ENCODE data around the gene TPM1.
A peak's percentile ranks its signal among the peaks of the same experiment; 100 is the strongest.

The TPM1 gene

GRCh38 chr15:63041402-63041973, 1.1 kb upstream of the TPM1 start:
- no peaks in the 10 kb centered on the region for H3K27me3 ChIP-seq (ENCODE audit: insufficient read depth, low read length)
- peak overlapping the region; percentile 96 for H3K4me3 ChIP-seq (ENCODE audit: low read depth, low read length)
- H3K27ac ChIP-seq (ENCODE audit: low read depth, low read length): no peak overlapping the region

GRCh38 chr15:63042877-63043334, 359 bp downstream of the TPM1 start:
- H3K4me1 ChIP-seq (ENCODE audit: control insufficient read depth, insufficient read depth, low read length, unreplicated experiment): peaks cover 28% of the 10 kb centered on the region
- peak overlapping the region; percentile 33 for H3K27ac ChIP-seq (ENCODE audit: low read depth, low read length)
- H3K4me3 ChIP-seq (ENCODE audit: low read depth, low read length): peak overlapping the region; percentile 96
- H3K79me2 ChIP-seq (ENCODE audit: control insufficient read depth, insufficient read depth, low read length, unreplicated experiment): peaks cover 53% of the 10 kb centered on the region
- H3K36me3 ChIP-seq (ENCODE audit: insufficient read depth, low read length): peaks cover 15% of the 10 kb centered on the region; the same call in 1 of the 2 replicates
- no peaks in the 10 kb centered on the region for H3K27me3 ChIP-seq (ENCODE audit: insufficient read depth, low read length)
- H2AFZ ChIP-seq (ENCODE audit: low read length, unreplicated experiment): no peak overlapping the region

More at GRCh38 chr15:63041402-63041973, 1.1 kb upstream of the TPM1 start:
- Histone ChIP-seq H3K36me3 (ENCODE audit: insufficient read depth, low read length) (peaks cover 13% of the 10 kb centered on the region; the same call in 1 of the 2 replicates), H3K79me2 (ENCODE audit: control insufficient read depth, insufficient read depth, low read length, unreplicated experiment) (peaks cover 39% of the 10 kb centered on the region), H2AFZ (ENCODE audit: low read length, unreplicated experiment) (no peak overlapping the region), H3K4me1 (ENCODE audit: control insufficient read depth, insufficient read depth, low read length, unreplicated experiment) (peaks cover 14% of the 10 kb centered on the region)

GRCh38 chr15:63043335-63044076, 959 bp downstream of the TPM1 start:
- Histone ChIP-seq H3K27ac (ENCODE audit: low read depth, low read length) (peak overlapping the region; percentile 33), H3K4me1 (ENCODE audit: control insufficient read depth, insufficient read depth, low read length, unreplicated experiment) (peaks cover 28% of the 10 kb centered on the region), H3K27me3 (ENCODE audit: insufficient read depth, low read length) (no peaks in the 10 kb centered on the region), H2AFZ (ENCODE audit: low read length, unreplicated experiment) (peak overlapping the region; percentile 18), H3K4me3 (ENCODE audit: low read depth, low read length) (peak overlapping the region; percentile 96), H3K79me2 (ENCODE audit: control insufficient read depth, insufficient read depth, low read length, unreplicated experiment) (peaks cover 53% of the 10 kb centered on the region), H3K36me3 (ENCODE audit: insufficient read depth, low read length) (peaks cover 15% of the 10 kb centered on the region; the same call in 1 of the 2 replicates)

- Histone ChIP-seq H3K4me1 (ENCODE audit: control insufficient read depth, insufficient read depth, low read length, unreplicated experiment) (peaks cover 30% of the 10 kb centered on the region), H3K4me3 (ENCODE audit: low read depth, low read length) (peak overlapping the region; percentile 96), H3K27me3 (ENCODE audit: insufficient read depth, low read length) (no peaks in the 10 kb centered on the region), H2AFZ (ENCODE audit: low read length, unreplicated experiment) (peak overlapping the region; percentile 18), H3K27ac (ENCODE audit: low read depth, low read length) (peak overlapping the region; percentile 92), H3K79me2 (ENCODE audit: control insufficient read depth, insufficient read depth, low read length, unreplicated experiment) (peaks cover 59% of the 10 kb centered on the region), H3K36me3 (ENCODE audit: insufficient read depth, low read length) (peaks cover 15% of the 10 kb centered on the region; the same call in 1 of the 2 replicates)
Measured at GRCh38 chr15:63044077-63044644, 1.6 kb downstream of the TPM1 start.

- Histone ChIP-seq H3K27me3 (ENCODE audit: insufficient read depth, low read length) (no peaks in the 10 kb centered on the region), H3K4me3 (ENCODE audit: low read depth, low read length) (peak overlapping the region; percentile 96), H3K4me1 (ENCODE audit: control insufficient read depth, insufficient read depth, low read length, unreplicated experiment) (peaks cover 37% of the 10 kb centered on the region), H3K27ac (ENCODE audit: low read depth, low read length) (peak overlapping the region; percentile 92), H2AFZ (ENCODE audit: low read length, unreplicated experiment) (no peak overlapping the region), H3K79me2 (ENCODE audit: control insufficient read depth, insufficient read depth, low read length, unreplicated experiment) (peaks cover 66% of the 10 kb centered on the region), H3K36me3 (ENCODE audit: insufficient read depth, low read length) (peaks cover 15% of the 10 kb centered on the region; the same call in 1 of the 2 replicates)
Measured at GRCh38 chr15:63044645-63045464, 2.3 kb downstream of the TPM1 start.

- Histone ChIP-seq H3K27me3 (ENCODE audit: insufficient read depth, low read length) (no peaks in the 10 kb centered on the region), H3K4me3 (ENCODE audit: low read depth, low read length) (peak overlapping the region; percentile 96), H2AFZ (ENCODE audit: low read length, unreplicated experiment) (no peak overlapping the region), H3K36me3 (ENCODE audit: insufficient read depth, low read length) (peaks cover 15% of the 10 kb centered on the region; the same call in 1 of the 2 replicates), H3K4me1 (ENCODE audit: control insufficient read depth, insufficient read depth, low read length, unreplicated experiment) (peaks cover 43% of the 10 kb centered on the region), H3K79me2 (ENCODE audit: control insufficient read depth, insufficient read depth, low read length, unreplicated experiment) (peaks cover 72% of the 10 kb centered on the region), H3K27ac (ENCODE audit: low read depth, low read length) (peak overlapping the region; percentile 92)
Measured at GRCh38 chr15:63045465-63045840, 2.9 kb downstream of the TPM1 start.

- Histone ChIP-seq H3K4me3 (ENCODE audit: low read depth, low read length) (peak overlapping the region; percentile 96), H3K36me3 (ENCODE audit: insufficient read depth, low read length) (peaks cover 15% of the 10 kb centered on the region; the same call in 1 of the 2 replicates), H3K27ac (ENCODE audit: low read depth, low read length) (peak overlapping the region; percentile 92), H3K27me3 (ENCODE audit: insufficient read depth, low read length) (no peaks in the 10 kb centered on the region), H3K4me1 (ENCODE audit: control insufficient read depth, insufficient read depth, low read length, unreplicated experiment) (peaks cover 47% of the 10 kb centered on the region), H2AFZ (ENCODE audit: low read length, unreplicated experiment) (no peak overlapping the region), H3K79me2 (ENCODE audit: control insufficient read depth, insufficient read depth, low read length, unreplicated experiment) (peaks cover 77% of the 10 kb centered on the region)
Measured at GRCh38 chr15:63045879-63046278, 3.3 kb downstream of the TPM1 start.

GRCh38 chr15:63046917-63047760, 4.6 kb downstream of the TPM1 start:
- Histone ChIP-seq H3K79me2 (ENCODE audit: control insufficient read depth, insufficient read depth, low read length, unreplicated experiment) (peaks cover 89% of the 10 kb centered on the region), H3K4me3 (ENCODE audit: low read depth, low read length) (peak overlapping the region; percentile 96), H3K27me3 (ENCODE audit: insufficient read depth, low read length) (no peaks in the 10 kb centered on the region), H2AFZ (ENCODE audit: low read length, unreplicated experiment) (no peak overlapping the region), H3K27ac (ENCODE audit: low read depth, low read length) (peak overlapping the region; percentile 92), H3K4me1 (ENCODE audit: control insufficient read depth, insufficient read depth, low read length, unreplicated experiment) (peaks cover 60% of the 10 kb centered on the region), H3K36me3 (ENCODE audit: insufficient read depth, low read length) (peaks cover 15% of the 10 kb centered on the region; the same call in 1 of the 2 replicates)

- Histone ChIP-seq H3K27me3 (ENCODE audit: insufficient read depth, low read length) (no peaks in the 10 kb centered on the region), H2AFZ (ENCODE audit: low read length, unreplicated experiment) (no peak overlapping the region), H3K4me3 (ENCODE audit: low read depth, low read length) (peak overlapping the region; percentile 96), H3K79me2 (ENCODE audit: control insufficient read depth, insufficient read depth, low read length, unreplicated experiment) (peaks cover 91% of the 10 kb centered on the region), H3K4me1 (ENCODE audit: control insufficient read depth, insufficient read depth, low read length, unreplicated experiment) (peaks cover 66% of the 10 kb centered on the region), H3K36me3 (ENCODE audit: insufficient read depth, low read length) (peaks cover 15% of the 10 kb centered on the region; the same call in 1 of the 2 replicates), H3K27ac (ENCODE audit: low read depth, low read length) (peak overlapping the region; percentile 92)
Measured at GRCh38 chr15:63047792-63048114, 5.2 kb downstream of the TPM1 start.
